DMS 273 treated with DMSO at 0.1 percent for 48 hours (cell line): ENCODE measurements around the gene URB1.
"Not testable (repeated sequence)": the region's sequence is repeated elsewhere in the genome, so short reads cannot be mapped to it uniquely, and the experiment has no call there.

Experiments
- DNase-seq: peaks from one replicate; lab custom pipeline; 2025; lab: John Stamatoyannopoulos, UW

URB1 gene

GRCh38 chr21:32412162-32413014, 19.6 kb upstream of the URB1 start, which contains the start of gene EVA1C:
Gene EVA1C, plus strand, starts transcription at chr21:32412706. Its CDS starts 148 bp downstream, at chr21:32412854.
- no peak for DNase-seq

GRCh38 chr21:32411350-32412161, 18.7 kb upstream of the URB1 start:
- DNase-seq = no peak

DNA sequence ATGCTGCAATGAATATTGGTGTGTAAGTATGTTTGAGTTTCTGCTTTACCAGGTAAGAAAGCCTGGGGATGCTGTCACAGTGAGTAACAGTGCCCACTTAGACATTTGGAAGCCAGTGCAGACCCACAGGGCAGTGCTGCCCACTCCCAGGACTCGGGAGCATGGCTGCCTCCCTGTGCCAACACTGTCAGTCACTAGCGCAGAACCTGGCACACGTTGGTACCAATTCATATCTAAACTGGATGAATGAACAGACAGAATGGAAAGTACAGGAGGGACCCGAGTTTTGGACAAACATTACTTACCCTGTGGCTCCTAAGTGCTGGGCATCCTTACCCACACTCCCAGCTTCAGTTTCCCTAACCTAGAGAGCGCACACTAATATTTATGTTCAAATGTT, 18.1 kb upstream of the URB1 start:
- DNase-seq = no peak

- DNase-seq = no peak
These were observed 17.5 kb upstream of the URB1 start for GRCh38 chr21:32410291-32410690.

- DNase-seq = no peak
These were observed 13.6 kb upstream of the URB1 start for GRCh38 chr21:32406405-32406804.

DNA sequence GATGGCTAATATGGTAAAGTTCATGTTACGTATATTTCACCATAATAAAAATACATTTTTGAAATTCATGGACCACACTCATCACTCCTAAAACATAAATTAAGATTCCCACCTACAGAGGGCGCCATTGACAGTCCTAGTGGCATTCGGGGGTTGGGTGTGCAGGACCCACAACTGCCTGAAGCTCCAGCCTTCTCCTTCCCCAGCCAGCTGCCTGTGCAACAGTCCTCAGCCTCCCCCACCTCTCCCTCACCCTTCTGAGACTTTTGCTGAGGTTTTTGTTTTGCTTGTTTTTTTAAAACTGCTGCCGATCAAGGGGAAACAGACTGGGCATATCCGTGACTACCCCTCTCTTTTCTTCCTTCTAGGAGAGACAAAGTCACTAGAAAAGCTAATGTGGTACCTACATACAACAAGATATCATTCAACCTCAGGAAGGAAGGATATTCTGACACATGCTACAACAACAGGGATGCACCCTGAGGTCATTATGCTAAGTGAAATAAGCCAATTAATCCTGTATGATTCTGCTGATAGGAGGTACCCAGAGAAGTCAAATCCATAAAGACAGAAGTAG, 10.5 kb upstream of the URB1 start:
- no peak for DNase-seq

DNA sequence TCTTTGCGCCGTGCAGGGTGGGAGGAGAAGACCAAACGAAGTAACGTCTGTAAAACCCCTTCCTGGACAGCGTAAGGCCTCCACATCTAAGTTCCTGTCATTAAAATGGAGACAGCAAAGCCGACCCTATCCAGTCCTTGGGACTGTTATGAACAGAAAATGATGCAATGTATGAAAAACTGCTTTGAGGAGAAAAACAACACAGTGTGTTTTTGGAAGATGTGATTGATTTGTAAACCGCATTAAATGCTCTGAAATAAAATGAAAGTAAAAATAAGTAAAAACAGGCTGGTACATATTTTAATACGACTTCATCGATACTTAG, 827 bp upstream of the URB1 start:
- DNase-seq = no peak

DNA sequence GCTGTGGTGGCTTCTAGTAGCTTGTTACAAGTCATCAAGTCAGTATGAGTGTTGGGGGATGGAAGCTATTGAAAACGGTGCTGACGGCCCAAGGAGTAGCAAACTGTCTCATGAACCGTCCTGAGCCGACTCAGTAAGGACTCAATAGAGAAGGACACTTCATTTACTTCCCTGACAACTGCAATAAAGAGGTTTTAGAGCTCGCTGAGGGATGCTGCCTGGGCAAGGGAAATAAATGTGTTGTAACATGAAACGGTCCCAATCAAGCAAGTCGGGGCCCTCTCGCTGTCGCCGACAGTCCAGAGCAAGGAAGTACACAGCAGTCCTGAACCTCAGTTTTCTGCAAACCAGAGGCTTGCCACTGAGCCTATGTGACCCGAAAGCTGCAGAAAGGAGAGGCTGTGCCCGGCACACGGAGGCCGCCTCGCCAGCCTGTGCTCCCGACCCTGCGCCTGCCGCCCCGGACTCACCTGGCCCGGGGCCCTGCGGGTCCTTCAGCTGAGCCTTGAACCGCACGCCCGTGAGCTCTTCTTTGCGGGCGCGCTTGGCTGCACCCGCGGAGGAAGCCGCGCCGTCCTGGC, 423 bp downstream of the URB1 start:
- DNase-seq = no peak

- no peak for DNase-seq
These were observed 1.1 kb downstream of the URB1 start for GRCh38 chr21:32391755-32392154.

GRCh38 chr21:32390537-32391224, 2.1 kb downstream of the URB1 start:
- DNase-seq = not testable (repeated sequence)

DNA sequence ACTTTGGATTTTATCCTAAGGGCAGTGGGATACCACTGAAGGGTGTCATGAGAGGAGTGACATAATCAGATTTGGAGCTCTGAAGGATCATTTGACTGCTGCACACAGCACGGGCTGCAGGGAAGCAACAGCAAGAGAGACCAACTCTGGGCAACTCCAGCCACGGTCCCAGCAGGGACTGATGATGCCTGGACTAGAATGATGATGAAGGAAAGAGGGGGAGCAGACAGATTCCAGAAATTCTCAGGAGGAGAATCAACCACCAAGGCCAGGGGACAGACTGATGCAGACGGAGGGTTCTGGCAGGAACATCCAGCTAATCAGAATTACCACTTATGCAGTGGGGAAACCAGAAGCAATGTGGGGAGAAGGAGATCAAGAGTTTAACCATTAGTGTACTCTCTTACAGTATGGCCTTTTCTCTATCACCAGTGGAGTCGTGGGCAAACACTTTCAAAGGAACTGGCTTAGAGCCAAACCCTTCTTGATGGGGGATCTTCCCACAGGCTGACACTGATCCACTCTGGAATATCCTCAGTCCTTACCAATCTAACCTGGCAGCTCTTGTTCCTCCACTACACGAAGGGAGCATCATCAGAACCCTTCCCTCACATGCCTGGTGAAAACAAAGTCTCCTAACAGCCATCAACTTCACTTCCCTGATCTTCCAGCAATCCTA, 3.3 kb downstream of the URB1 start:
- no peak for DNase-seq

DNA sequence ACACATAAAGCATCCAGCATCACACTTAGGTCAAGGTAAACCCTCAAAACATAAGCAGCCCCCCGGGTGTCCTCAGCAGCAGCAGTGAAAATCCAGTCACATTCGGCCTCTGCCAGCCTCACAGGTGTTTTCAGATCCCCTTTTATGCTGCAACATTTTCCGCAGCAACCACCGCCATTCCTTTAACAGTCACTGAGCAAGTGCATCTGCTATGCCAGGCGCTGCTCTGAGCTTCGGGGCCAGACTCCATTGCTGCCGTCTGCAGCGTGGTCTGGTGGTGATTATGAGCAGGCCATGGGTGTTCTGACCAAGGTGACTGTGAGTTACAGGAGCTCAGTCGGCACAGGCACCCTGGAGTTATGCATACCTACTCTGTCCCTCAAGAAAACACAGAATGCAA, 4.5 kb downstream of the URB1 start:
- no peak for DNase-seq

DNA sequence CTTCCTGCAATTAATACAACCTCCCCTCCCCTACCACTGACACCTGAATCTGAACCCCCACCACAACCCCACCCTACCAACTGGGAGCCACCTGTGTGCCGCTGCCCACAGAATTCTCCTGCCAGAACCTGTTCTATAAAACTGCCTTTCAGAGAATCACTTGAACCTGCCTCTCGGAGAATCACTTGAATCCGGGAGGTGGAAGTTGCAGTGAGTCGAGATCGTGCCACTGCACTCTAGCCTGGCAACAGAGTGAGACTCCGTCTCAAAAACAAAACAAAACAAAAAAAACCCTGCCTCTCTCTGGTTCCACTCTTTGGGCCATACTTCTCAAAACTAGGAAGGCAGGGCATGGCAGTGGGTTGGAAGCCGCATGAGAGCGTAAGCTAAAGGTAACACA, 5.7 kb downstream of the URB1 start:
- no peak for DNase-seq

GRCh38 chr21:32386195-32386870, 6.5 kb downstream of the URB1 start:
- no peak for DNase-seq

- no peak for DNase-seq
These were observed 9.0 kb downstream of the URB1 start for GRCh38 chr21:32383812-32384211.

DNA sequence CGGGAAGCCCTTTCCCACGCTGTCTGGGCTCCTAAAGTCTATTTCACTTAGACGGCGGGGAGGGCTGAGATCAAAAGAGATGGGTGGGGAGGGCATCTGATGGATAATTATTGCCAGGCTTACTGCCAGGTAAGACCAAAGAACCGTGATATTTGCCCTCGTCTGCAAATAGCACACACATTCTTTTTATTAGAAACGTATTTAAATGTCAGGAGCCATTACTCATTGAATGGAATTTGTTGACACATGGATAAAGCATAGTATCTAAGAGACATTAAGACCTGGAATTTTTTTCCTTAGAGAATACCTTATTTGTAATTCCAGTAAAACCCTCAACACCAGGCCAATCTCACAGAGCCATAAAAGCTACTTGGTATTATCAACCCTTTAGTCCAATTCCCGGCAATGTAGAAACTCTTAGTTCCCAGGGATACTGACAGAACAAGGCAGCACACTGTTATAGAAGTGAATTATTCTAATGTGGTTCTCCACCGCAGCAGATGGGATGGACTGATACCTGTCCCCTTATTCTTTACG, 10.6 kb downstream of the URB1 start:
- no peak for DNase-seq

- DNase-seq = no peak
These were observed 11.2 kb downstream of the URB1 start for GRCh38 chr21:32381571-32381970.

DNA sequence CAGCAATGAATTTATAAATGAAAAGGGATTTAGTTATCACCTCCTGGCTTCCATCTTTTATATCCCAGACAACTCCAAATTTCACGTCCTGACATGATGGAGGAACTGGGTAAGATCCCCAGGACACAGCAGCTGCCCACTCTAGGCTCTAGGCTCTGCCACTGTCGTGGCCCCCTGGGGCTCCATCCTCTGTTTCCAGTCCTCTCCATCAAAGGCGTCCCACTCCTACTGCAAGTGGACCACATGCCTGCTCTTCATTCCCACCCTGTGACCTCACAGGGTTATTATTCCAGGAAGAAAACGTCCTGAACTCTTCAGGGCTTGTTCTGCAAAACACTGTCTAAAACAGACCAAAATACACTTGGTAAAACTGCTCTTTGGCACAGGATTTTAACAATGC, 11.9 kb downstream of the URB1 start:
- DNase-seq = no peak

DNA sequence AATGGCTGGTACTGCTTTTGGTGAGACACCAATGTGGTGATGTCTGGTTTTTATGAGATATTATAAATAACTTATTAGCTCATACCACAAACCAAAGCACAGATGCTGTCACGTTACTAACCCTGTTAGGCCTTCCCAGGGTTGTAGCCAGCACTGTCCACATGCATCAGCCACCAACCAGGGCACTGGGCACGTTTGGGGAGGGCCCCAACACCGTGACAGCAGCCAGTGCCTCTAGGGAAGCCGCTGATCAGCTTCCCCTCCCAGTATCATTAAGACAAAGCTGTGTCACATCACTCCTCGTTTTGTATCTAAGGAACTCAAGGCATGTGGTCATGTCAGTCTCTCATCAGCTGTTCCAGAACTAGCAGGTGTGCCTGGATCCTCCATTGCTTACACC, 13.9 kb downstream of the URB1 start:
- no peak for DNase-seq

GRCh38 chr21:32377991-32378390, 14.8 kb downstream of the URB1 start:
- no peak for DNase-seq

DNA sequence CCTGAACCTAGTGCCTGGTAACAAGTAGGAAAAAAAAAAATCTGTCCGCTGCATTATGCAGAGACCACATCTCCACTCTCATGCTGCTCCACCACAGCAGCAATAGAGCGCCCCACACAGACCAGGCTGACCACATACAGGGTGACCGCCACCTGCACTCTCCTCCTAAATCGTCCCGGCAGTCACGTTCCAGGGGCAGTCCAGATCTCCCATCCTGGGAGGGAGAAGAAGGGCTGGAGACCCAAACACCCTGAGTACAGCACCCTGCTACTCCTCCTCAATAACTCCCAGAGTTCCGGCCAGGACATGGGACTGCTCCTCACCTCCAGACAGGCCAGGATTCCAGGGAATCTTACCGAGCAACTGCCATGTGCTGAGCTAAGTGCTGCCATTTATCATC, 15.3 kb downstream of the URB1 start:
- DNase-seq = no peak
